ENCODE data around the gene PCNX2.

The PCNX2 gene

GRCh38 chr1:233080286-233080685 is 215.2 kb downstream of the PCNX2 start:
- intact Hi-C loops (cut with DNase I; ENCODE audit: low total_unique reads): no loop called here
- no peaks in the 10 kb centered on the region for H3K9me3 ChIP-seq
- TF ChIP-seq CTCF (IDR thresholded peaks at IDR 0.05): no peak

GRCh38 chr1:233079574-233079973 is 216.0 kb downstream of the PCNX2 start:
- H3K9me3 ChIP-seq: no peaks in the 10 kb centered on the region
- no peaks in the 10 kb centered on the region for H3K4me1 ChIP-seq
- intact Hi-C loops (cut with DNase I; ENCODE audit: low total_unique reads): no loop called here
- no peak overlapping the region for H3K4me3 ChIP-seq
- no peak overlapping the region for H3K27ac ChIP-seq
- H3K27me3 ChIP-seq: no peaks in the 10 kb centered on the region
- no peak for DNase-seq
- no peaks in the 10 kb centered on the region for H3K36me3 ChIP-seq
- TF ChIP-seq CTCF (IDR thresholded peaks at IDR 0.05): no peak

More at GRCh38 chr1:233080286-233080685, 215.2 kb downstream of the PCNX2 start:
- Histone ChIP-seq H3K27me3 (no peaks in the 10 kb centered on the region), H3K4me1 (no peaks in the 10 kb centered on the region), H3K4me3 (no peak overlapping the region), H3K27ac (no peak overlapping the region), H3K36me3 (no peaks in the 10 kb centered on the region)
- DNase-seq: no peak

GRCh38 chr1:233078396-233078795 is 217.1 kb downstream of the PCNX2 start:
- no peak for TF ChIP-seq CTCF (IDR thresholded peaks at IDR 0.05)
- no peak for DNase-seq
- Histone ChIP-seq H3K4me3 (no peak overlapping the region), H3K36me3 (no peaks in the 10 kb centered on the region), H3K27me3 (no peaks in the 10 kb centered on the region), H3K27ac (no peak overlapping the region), H3K4me1 (no peaks in the 10 kb centered on the region), H3K9me3 (peaks cover 0 to 7% (median 0%) of the 10 kb centered on the region in 3 donors)
- intact Hi-C loops (cut with DNase I; ENCODE audit: low total_unique reads): no loop called here

- H3K27me3 ChIP-seq: no peaks in the 10 kb centered on the region
- TF ChIP-seq CTCF (IDR thresholded peaks at IDR 0.05): no peak
- DNase-seq: no peak
- H3K4me1 ChIP-seq: no peaks in the 10 kb centered on the region
- intact Hi-C loops (cut with DNase I; ENCODE audit: low total_unique reads): no loop called here
- H3K4me3 ChIP-seq: no peak overlapping the region
- no peaks in the 10 kb centered on the region for H3K36me3 ChIP-seq
- H3K9me3 ChIP-seq: peaks cover 0 to 9% (median 0%) of the 10 kb centered on the region in 3 donors
- no peak overlapping the region for H3K27ac ChIP-seq
These were observed 219.6 kb downstream of the PCNX2 start for GRCh38 chr1:233075915-233076295.

- no peak for DNase-seq
- Histone ChIP-seq H3K9me3 (no peaks in the 10 kb centered on the region), H3K36me3 (no peaks in the 10 kb centered on the region), H3K27me3 (no peaks in the 10 kb centered on the region), H3K4me3 (no peak overlapping the region), H3K4me1 (no peaks in the 10 kb centered on the region), H3K27ac (no peak overlapping the region)
- intact Hi-C loops (cut with DNase I; ENCODE audit: low total_unique reads): no loop called here
- TF ChIP-seq CTCF (IDR thresholded peaks at IDR 0.05): no peak
These were observed 229.4 kb downstream of the PCNX2 start for GRCh38 chr1:233066087-233066486.

GRCh38 chr1:233065685-233066084 is 229.8 kb downstream of the PCNX2 start:
- intact Hi-C loops (cut with DNase I; ENCODE audit: low total_unique reads): no loop called here
- no peaks in the 10 kb centered on the region for H3K27me3 ChIP-seq

More at GRCh38 chr1:233065685-233066084, 229.8 kb downstream of the PCNX2 start:
- Histone ChIP-seq H3K9me3 (no peaks in the 10 kb centered on the region), H3K36me3 (no peaks in the 10 kb centered on the region), H3K4me3 (no peak overlapping the region), H3K4me1 (no peaks in the 10 kb centered on the region), H3K27ac (no peak overlapping the region)
- no peak for DNase-seq
- no peak for TF ChIP-seq CTCF (IDR thresholded peaks at IDR 0.05)

Measured in tibial artery (tissue), 4 donors.